Right forelimb (tissue), 1 donor: ENCODE results near the gene CFAP20DC.
A peak's percentile ranks its signal among the peaks of the same experiment; 100 is the strongest.
"Not testable (repeated sequence)": the region's sequence is repeated elsewhere in the genome, so short reads cannot be mapped to it uniquely, and the experiment has no call there.

Source experiments
- DNase-seq: peaks from one replicate; pipeline ENCODE4 v3.0.0-alpha.2; 2018

CFAP20DC gene

DNA sequence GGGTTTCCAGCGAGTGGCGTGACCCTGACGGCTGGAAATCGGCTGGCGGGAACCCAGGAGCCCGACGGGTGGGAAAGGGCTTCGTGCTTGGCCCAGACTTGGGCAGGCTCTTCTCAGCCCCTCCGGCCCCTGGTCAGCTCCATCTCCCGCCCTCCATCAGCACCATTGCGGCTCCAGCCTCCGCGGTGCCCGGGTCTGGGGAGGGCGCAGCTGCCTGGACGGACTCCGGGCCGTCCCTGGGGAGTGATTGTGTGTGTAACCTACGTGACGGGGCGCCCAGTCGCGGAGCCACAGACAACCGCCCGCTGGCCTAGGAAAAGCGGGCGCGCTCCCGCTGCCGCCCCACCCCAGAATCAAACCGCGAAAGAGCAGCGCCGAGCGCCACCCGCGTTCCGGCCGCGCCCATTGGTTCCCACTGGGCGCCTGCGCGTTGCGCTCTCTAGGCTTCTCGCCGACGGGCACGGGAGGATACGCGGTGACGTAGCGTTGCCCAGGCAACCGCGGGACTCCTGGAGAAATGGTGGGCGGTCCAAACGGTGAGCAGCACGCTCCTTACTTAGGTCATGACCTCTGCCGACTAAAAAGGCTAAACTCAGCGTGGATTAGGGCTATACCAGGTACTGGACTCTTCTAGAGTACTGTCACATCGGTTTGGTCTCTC lies at the start of gene CFAP20DC:
TSS of gene CFAP20DC (minus strand) at position 355 of the 661 bp plus-strand sequence. CDS start 394 bp downstream, outside the sequence.
- DNase-seq, result peak; percentile 94

DNA sequence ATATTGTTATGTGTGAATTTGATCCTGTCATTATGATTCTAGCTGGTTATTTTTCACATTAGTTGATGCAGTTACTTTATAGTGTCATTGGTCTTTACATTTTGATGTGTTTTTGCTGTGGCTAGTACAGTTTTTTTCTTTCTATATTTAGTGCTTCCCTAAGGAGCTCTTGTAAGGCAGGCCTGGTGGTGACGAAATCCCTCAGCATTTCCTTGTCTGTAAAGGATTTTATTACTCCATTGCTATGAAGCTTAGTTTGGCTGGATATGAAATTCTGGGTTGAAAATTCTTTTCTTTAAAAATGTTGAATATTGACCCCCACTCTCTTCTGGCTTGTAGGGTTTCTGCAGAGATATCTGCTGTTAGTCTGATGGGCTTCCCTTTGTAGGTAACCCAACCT lies 48.7 kb upstream of the CFAP20DC start:
- DNase-seq, result not testable (repeated sequence)

GRCh38 chr3:59094446-59094845 lies 44.6 kb upstream of the CFAP20DC start:
- no peak for DNase-seq

GRCh38 chr3:59093521-59093920 lies 43.7 kb upstream of the CFAP20DC start:
- DNase-seq, result no peak

- DNase-seq, result no peak
Measured at GRCh38 chr3:59088761-59089160, 38.9 kb upstream of the CFAP20DC start.

DNA sequence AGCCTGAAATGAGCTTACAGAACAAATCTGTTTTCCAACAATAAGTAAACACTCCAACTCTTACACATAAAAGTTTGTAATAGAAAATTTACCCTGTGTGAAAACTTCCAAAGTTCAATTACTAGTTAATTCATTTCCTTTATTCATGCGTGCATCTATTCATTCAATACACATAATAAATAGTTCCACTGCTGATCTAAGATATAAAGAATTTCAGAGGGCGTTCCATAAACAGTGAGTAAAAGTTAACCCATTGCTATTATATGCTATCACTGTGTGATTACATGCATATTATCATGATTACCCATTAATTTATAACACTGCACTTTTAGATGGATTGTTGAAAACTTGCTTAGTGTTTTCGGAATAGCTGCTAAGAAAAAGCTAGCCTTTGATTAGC lies 36.2 kb upstream of the CFAP20DC start:
- no peak for DNase-seq

GRCh38 chr3:59084583-59084982 lies 34.8 kb upstream of the CFAP20DC start:
- DNase-seq, result no peak

- no peak for DNase-seq
Measured at GRCh38 chr3:59082106-59082505, 32.3 kb upstream of the CFAP20DC start.

DNA sequence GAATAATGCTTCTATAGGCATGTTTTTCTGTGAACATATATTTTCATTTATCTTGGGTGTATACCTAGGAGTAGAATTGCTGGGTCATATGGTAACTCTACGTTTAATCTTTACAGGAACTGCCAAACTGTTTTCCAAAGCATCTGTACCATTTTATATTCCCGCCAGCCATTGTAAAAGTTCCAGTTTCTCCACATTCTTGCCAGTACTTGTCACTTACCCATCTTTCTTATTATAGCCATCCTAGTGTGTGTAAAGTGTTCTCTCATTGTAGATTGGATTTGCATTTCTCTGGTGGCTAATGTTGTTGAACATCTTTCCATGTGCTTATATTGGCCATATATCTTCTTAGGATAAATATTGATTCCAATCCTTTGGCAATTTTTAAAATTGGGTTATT lies 31.2 kb upstream of the CFAP20DC start:
- no peak for DNase-seq

DNA sequence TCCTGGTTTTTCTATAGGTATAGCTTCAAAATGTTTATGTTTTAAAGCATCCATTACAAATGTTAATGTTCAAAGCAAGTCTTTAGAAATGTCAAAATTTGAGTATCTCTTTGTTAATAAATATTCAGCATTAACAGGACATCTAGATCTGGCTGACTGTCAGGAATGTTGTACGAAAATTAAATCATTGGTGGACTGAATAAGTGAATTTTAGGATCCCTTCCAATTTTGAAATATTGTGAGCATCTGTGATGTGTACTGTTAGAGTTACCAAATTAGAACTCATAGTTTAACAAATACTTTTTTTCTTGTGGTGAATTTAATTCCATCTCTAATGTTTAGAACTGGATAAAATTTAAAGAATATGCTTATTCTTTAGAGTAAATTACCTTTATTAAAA lies 30.1 kb upstream of the CFAP20DC start:
- DNase-seq, result no peak

- DNase-seq, result no peak
Measured at GRCh38 chr3:59074764-59075163, 24.9 kb upstream of the CFAP20DC start.

DNA sequence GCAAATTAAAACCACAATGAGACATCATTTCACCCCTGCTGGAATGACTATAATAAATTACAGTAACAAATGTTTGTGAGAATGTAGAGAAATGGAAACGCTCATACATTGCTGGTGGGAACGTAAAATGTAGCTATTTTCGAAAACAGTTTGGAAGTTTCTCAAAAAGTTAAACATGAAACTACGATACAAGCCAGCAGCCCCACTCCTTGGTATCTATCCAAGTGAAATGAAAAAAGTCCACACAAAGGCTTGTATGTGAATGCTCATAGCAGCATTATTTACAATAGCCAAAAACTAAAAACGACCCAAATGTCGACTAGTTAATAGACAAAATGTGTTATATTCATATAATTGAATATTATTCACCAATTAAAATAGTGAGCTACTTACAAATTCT lies 22.9 kb upstream of the CFAP20DC start:
- DNase-seq, result no peak

DNA sequence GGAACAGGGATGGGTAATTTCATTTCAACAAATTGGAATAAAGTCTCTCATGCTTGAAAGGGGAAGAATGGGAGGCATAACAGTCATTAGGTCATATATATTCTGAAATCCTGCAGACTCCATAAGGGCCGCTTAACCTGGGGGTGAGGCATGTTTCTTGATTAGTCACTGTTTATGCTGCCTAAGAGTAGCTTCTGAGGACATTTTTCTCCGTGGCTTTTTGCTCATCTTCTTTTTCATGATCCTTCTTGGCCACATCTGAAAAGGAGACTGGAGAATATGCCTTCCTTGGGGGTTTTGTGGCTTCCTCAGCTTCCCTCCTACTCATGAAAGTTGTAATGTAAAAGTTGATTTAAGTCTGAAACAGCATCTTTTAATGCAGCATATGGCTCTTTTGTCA lies 20.0 kb upstream of the CFAP20DC start:
- no peak for DNase-seq

GRCh38 chr3:59065240-59065639 lies 15.4 kb upstream of the CFAP20DC start:
- no peak for DNase-seq

DNA sequence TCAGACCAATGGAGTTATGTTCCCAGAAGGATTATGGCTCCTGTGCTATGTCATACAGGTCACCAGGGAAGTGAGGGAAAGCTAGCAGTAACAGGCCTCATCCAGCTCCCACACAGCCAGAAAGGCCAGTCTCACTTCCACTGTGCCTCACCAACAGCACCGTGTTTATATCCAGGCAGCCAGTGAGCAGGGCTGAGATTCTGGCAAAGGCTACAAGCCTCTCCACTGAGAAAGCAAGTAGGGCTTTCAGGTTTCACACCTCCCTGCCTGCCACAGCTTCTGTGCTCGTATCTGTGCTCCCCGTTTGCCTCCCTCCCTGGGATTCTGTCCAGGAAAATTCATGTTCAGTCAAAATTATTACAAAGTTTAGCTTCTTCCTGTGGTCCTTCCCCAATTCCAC lies 14.9 kb upstream of the CFAP20DC start:
- no peak for DNase-seq

- no peak for DNase-seq
Measured at GRCh38 chr3:59064276-59064675, 14.5 kb upstream of the CFAP20DC start.

DNA sequence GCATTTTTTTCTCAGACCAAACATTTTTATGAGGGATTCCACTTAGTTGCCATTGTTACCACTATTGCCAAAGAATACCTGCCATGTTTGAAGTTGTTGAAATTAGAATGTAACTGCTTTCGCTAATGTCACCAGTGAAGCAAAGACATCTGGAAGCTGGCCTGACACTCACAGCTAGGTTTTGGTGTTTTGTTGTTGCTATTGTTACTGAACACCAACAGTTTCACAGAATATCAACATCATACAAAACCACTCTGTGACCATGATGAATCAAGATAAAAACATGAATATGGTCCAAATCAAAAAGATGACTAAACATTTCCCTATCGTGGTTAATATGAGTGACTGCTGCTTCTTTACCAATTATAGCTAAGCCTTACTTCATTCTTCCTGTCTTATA lies 6.9 kb upstream of the CFAP20DC start:
- no peak for DNase-seq

GRCh38 chr3:59052803-59053411 lies 3.1 kb upstream of the CFAP20DC start:
- DNase-seq, result no peak

- not testable (repeated sequence) for DNase-seq
Measured at GRCh38 chr3:59050811-59051414, 1.1 kb upstream of the CFAP20DC start.

GRCh38 chr3:59046839-59047238 lies 3.0 kb downstream of the CFAP20DC start:
- no peak for DNase-seq

DNA sequence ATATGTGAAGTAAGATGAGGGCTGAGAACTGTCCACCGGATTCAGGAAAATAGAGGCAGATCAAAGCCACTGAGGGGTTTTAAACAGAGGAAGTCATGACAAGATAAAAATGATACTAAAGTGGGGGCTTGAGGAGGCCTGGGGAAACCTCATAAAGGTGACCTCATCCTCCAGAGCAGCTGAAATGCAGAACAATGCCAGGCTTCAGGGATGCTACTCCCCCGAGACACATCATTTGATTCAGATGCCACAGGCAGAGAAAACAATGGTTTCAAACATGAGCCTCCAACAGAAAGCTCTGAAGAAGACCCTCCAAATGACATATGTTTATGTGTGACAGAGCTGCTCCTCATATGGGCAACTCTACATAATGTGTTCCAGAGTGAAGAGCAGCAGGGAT lies 6.4 kb downstream of the CFAP20DC start:
- DNase-seq, result no peak

DNA sequence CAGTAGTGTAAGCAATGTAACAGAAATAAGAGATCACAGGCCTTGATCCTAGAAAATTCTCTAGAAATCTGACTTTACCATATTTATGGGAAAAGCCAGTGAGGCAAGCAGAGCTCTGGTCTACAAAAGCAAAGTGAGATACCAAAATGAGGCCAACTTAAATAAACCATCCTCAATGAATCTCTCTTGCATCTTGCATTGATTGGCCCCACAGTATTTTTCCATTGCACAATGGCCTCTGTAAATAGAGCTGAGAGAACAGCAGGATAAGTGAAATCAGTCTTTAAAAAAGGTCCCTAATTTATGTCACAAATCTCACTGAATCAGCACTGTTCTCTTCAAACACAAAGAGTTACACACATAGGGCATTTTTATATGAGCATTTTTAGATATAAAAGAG lies 8.9 kb downstream of the CFAP20DC start:
- DNase-seq, result no peak

- no peak for DNase-seq
Measured at GRCh38 chr3:59027607-59028006, 22.2 kb downstream of the CFAP20DC start.

DNA sequence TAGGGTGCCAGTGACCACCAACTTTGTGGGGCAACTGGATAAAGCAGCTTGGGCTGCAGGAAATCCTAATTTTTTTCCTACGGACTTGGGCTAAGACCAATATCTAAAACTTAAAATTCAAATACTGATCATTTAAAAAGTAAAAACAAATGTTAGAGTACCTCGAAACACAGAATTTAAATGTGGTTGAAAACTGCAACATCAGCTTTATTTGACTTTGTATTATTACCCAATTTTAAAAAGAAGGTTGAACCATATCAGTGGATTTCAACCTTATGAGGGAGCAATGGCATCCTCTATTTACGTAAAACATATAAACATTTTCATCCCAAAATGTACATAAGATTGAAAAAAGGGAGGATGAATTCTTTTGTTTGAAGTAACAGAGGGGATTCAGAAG lies 26.2 kb downstream of the CFAP20DC start:
- no peak for DNase-seq

GRCh38 chr3:59017617-59017984 lies 32.2 kb downstream of the CFAP20DC start:
- DNase-seq, result no peak
